Stomach (tissue), 9 donors: ENCODE measurements around the gene KCNN3. TPM values are rescaled to one million over a fixed set of nuclear protein-coding genes. Genes with fewer than 3 reads are reported as not detected.
A peak's percentile ranks its signal among the peaks of the same experiment; 100 is the strongest.

Experiments used
- DNase-seq, 2 donors: peaks; one replicate each; pipeline versions ENCODE4 v3.0.0 to v3.0.0-alpha.2; 2013 to 2019
- H3K27ac ChIP-seq, 5 donors: fragments of 200-600 bp in 4 of 5; sonication (generic) in 4 of 5; one replicate each; pipeline ENCODE4 v1.5.1; 2013 to 2019; ENCODE audit warnings: mild to moderate bottlenecking in 1 of 5, moderate library complexity in 1 of 5
- H3K27me3 ChIP-seq, 3 donors: fragments of 200-600 bp; sonication (generic); one replicate each; pipeline ENCODE4 v1.5.1; 2017 to 2019; ENCODE audit warnings: mixed run types in 1 of 3
- H3K36me3 ChIP-seq, 4 donors: fragments of 200-600 bp; sonication (generic); 1 replicate in 3 of 4; 2 replicates in 1 of 4; pipeline ENCODE4 v1.5.1; 2016 to 2019
- H3K4me1 ChIP-seq, 4 donors: fragments of 200-600 bp; sonication (generic); one replicate each; pipeline ENCODE4 v1.5.1; 2016 to 2019
- H3K4me3 ChIP-seq, 4 donors: fragments of 200-600 bp; sonication (generic) in 3 of 4; one replicate each; pipeline ENCODE4 v1.5.1; 2016 to 2019; ENCODE audit warnings: mild to moderate bottlenecking in 1 of 4
- H3K9me3 ChIP-seq, 4 donors: fragments of 200-600 bp; sonication (generic); one replicate each; pipeline ENCODE4 v1.5.1; 2016 to 2019
- CTCF ChIP-seq, 7 experiments: fragments of 450-650 bp in 4 of 7; fragments of 200-600 bp in 3 of 7; sonication (generic) in 3 of 7; IDR thresholded peaks; one replicate each; pipeline ENCODE4 v1.5.1; 2016 to 2019; ENCODE audit warnings: antibody characterized with exemption in 7 of 7, control low read depth in 2 of 7, mild to moderate bottlenecking in 1 of 7
- EP300 ChIP-seq: sonication (generic); formaldehyde crosslinking; IDR thresholded peaks from one replicate; pipeline ENCODE4 v1.6.1; 2017; ENCODE audit warnings: antibody characterized with exemption
- POLR2A ChIP-seq, 4 donors: fragments of 450-650 bp; IDR thresholded peaks; one replicate each; pipeline ENCODE4 v1.6.1; 2016; ENCODE audit warnings: antibody characterized with exemption in 4 of 4, control low read depth in 2 of 4, mild to moderate bottlenecking in 1 of 4, moderate library complexity in 1 of 4
- POLR2AphosphoS5 ChIP-seq, 3 donors: sonication (generic); formaldehyde crosslinking; IDR thresholded peaks; one replicate each; pipeline ENCODE4 v1.6.1; 2016; ENCODE audit warnings: antibody characterized with exemption in 3 of 3
- WGBS, 5 donors: extraction: QIAGEN DNeasy Blood & Tissue Kit in 3 of 5; methylation state at CpG; one replicate each; pipeline versions ENCODE4 v1.1.5 to v1.1.7; 2013 to 2018; 5-methylcytosine and 5-hydroxymethylcytosine counted together
- intact Hi-C: fragments of 100-400 bp; cut with DNase I; formaldehyde crosslinking; loops from one replicate; pipeline ENCODE4 v1.15.1; 2023; ENCODE audit warnings: low total_unique reads
- polyA plus RNA-seq, 3 donors: library from polyadenylated mRNA; stranded (reverse); fragments of 200-250 nt; gene quantifications; one replicate each; pipeline ENCODE4 v1.2.3, GENCODE V29; 2013
- total RNA-seq, 5 donors: library from RNA; depleted of rRNA; stranded (reverse); fragments of >200 nt; gene quantifications; one replicate each; pipeline versions ENCODE4 v1.1.0 to v1.2.3, GENCODE V29; 2014 to 2016
- donor health status: healthy with polysubstance abuse.
- donor health status: Bipolar disorder and iron deficiency.
- donor health status: healthy.

KCNN3 gene
- total and polyA plus RNA-seq, 8 donors, result 0.19 to 10.7 (median 2.3) TPM

- DNase-seq, result peak; percentile 14 to 67
- no peak overlapping the region for H3K27ac ChIP-seq
- no peaks in the 10 kb centered on the region for H3K4me1 ChIP-seq
- H3K36me3 ChIP-seq, result no peaks in the 10 kb centered on the region
- intact Hi-C loops, result no loop called here
- WGBS, 5 donors, result 54 to 74% (median 70%) methylated on average over 8 of the region's 8 CpGs
- H3K27me3 ChIP-seq, result peaks cover 0 to 33% (median 0%) of the 10 kb centered on the region in 3 donors
- H3K4me3 ChIP-seq, result no peak overlapping the region
- TF ChIP-seq POLR2A (IDR thresholded peaks at IDR 0.05) (no peak), EP300 (no peak), CTCF (IDR thresholded peaks at IDR 0.05) (no peak), POLR2AphosphoS5 (IDR thresholded peaks at IDR 0.05) (no peak)
- H3K9me3 ChIP-seq, result no peaks in the 10 kb centered on the region
Measured at GRCh38 chr1:154768456-154769125, 101.5 kb downstream of the KCNN3 start.

DNA sequence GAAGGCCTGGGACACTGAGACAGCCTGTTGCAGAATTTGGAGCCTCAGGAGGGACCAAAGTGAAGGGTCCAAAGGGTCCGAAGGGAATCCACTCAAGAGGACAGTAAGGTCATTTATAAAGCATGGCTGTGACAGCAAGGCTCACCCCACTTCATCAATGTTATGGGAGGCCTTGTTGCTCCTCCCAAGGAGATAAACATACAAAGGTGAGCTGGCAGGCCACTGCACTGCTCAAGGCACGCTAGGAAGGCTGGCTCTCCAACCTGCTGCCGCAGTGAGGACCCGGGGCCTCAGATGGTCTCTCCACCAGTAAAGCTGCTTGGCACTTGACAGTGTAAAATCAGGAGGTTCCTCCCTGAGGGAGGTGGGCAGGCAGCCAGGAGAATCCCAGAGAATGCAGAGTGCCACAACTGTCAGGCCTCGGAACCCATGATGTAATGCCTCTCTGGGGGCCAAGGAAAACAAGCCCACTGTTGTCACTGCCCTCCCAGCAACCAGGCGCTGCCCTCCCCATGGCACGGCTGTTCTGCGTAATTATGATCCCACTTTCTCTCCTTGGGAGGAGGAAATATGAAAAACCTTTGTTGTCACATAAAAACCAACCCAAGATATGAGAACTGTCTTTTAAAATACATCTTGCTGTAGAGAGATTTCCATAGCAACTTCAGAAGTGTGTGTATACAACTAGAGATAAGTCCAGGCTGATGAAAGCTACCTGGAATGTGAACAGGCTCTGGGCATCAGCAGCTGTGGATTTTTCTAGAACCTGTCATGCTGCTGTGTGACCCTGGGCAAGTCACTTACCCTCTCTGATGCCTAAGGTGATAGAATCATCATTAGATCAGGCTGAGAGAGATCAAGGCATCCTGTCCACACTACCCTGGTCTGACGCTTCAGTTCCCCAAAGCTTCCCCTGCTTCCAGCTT is 102.5 kb downstream of the KCNN3 start:
- 69 to 77% (median 76%) methylated on average over 6 to 9 of the region's 9 CpGs for WGBS, 5 donors

DNA sequence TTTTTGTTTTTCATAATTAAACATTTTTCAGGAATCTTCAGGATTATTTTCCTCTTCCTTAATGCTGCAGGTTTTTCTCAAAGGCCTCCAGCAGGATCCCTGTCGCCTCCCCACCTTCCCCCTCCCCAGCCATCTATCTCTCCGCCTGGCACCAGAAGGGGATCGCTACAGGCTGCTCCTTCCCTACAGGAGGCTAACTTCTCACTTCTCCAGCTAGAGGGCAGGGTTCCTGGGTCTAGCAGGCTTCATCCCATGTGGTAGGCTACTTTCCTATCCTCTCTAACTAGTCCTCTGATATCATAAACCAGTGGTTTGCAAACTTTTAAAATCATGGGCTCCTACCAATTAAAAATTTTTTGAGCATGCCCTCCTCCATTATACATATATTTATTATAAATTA is 104.1 kb downstream of the KCNN3 start:
- Histone ChIP-seq H3K4me3 (no peak overlapping the region), H3K27me3 (peaks cover 0 to 34% (median 0%) of the 10 kb centered on the region in 3 donors), H3K27ac (no peak overlapping the region), H3K36me3 (no peaks in the 10 kb centered on the region), H3K4me1 (peaks cover 0 to 4% (median 0%) of the 10 kb centered on the region in 4 donors), H3K9me3 (no peaks in the 10 kb centered on the region)
- WGBS, 5 donors, result 45 to 64% (median 52%) methylated on average over 3 of the region's 3 CpGs
- intact Hi-C loops, result no loop called here
- DNase-seq, result peak; percentile 24 to 54
- no peak for TF ChIP-seq EP300
- peak in 3 of 7 experiments; percentile 4 to 9 (median 8) for TF ChIP-seq CTCF (IDR thresholded peaks at IDR 0.05)

More for the DNA sequence above, 102.5 kb downstream of the KCNN3 start:
- intact Hi-C loops, result no loop called here
- H3K27me3 ChIP-seq, result peaks cover 0 to 31% (median 0%) of the 10 kb centered on the region in 3 donors
- peak in 1 of 2 donors; percentile 78 for DNase-seq
- H3K4me1 ChIP-seq, result no peaks in the 10 kb centered on the region
- TF ChIP-seq POLR2A (IDR thresholded peaks at IDR 0.05) (no peak), EP300 (no peak), CTCF (IDR thresholded peaks at IDR 0.05) (no peak), POLR2AphosphoS5 (IDR thresholded peaks at IDR 0.05) (no peak)
- H3K36me3 ChIP-seq, result no peaks in the 10 kb centered on the region
- no peaks in the 10 kb centered on the region for H3K9me3 ChIP-seq
- H3K4me3 ChIP-seq, result no peak overlapping the region
- no peak overlapping the region for H3K27ac ChIP-seq

DNA sequence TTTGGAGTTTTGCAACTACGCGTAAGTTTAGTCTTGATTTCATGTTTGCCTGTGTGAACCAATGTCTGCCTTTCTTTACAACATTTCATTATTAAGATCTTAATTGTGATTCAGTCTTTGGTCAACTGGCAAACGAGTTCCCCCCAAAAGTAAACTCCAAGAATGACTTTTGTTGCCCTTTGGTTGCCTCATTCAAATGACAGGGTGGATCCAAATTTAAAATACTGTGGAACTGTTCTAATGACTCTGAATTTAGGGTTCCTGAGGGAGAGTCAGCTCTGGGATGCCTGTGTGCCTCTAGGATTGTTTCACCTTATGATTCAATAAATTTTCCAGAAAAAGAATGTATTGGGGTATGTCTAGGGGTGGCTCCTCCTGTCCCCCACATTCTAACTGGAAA is 105.3 kb downstream of the KCNN3 start:
- no peak overlapping the region for H3K27ac ChIP-seq
- DNase-seq, result no peak
- H3K27me3 ChIP-seq, result peaks cover 0 to 46% (median 6%) of the 10 kb centered on the region in 3 donors
- intact Hi-C loops, result no loop called here
- H3K4me1 ChIP-seq, result peaks cover 0 to 16% (median 8%) of the 10 kb centered on the region in 4 donors
- H3K4me3 ChIP-seq, result no peak overlapping the region
- WGBS, 5 donors, result 74 to 84% (median 77%) methylated on average over 3 of the region's 3 CpGs
- no peaks in the 10 kb centered on the region for H3K36me3 ChIP-seq
- TF ChIP-seq CTCF (IDR thresholded peaks at IDR 0.05) (no peak), POLR2AphosphoS5 (IDR thresholded peaks at IDR 0.05) (no peak), POLR2A (IDR thresholded peaks at IDR 0.05) (no peak), EP300 (no peak)
- H3K9me3 ChIP-seq, result no peaks in the 10 kb centered on the region
